IPS-15b (cell line): ENCODE results near the gene ING4.

Experiments
- H3K27me3 ChIP-seq: one replicate; pipeline ENCODE4 v1.6.1; 2013; ENCODE audit warnings: low read length; ENCODE audit not compliant: control insufficient read depth, insufficient read depth
- H3K36me3 ChIP-seq: one replicate; pipeline ENCODE4 v1.6.1; 2013; ENCODE audit warnings: low read length; ENCODE audit not compliant: control insufficient read depth, insufficient read depth
- H3K4me1 ChIP-seq: one replicate; pipeline ENCODE4 v1.6.1; 2013; ENCODE audit warnings: mild to moderate bottlenecking, low read length; ENCODE audit not compliant: control insufficient read depth, insufficient read depth
- H3K4me3 ChIP-seq: one replicate; pipeline ENCODE4 v1.5.1; 2013; ENCODE audit warnings: low read depth, low read length
- H3K9ac ChIP-seq: one replicate; pipeline ENCODE4 v1.6.1; 2013; ENCODE audit warnings: low read depth, mild to moderate bottlenecking, low read length
- H3K9me3 ChIP-seq: one replicate; pipeline ENCODE4 v1.6.1; 2013; ENCODE audit warnings: mild to moderate bottlenecking, low read length; ENCODE audit not compliant: control insufficient read depth, insufficient read depth

ING4 gene

GRCh38 chr12:6672143-6672542, 9.2 kb upstream of the ING4 start:
- Histone ChIP-seq H3K4me1 (no peaks in the 10 kb centered on the region), H3K9me3 (no peaks in the 10 kb centered on the region), H3K27me3 (no peaks in the 10 kb centered on the region), H3K9ac (no peak overlapping the region), H3K4me3 (no peak overlapping the region), H3K36me3 (peaks cover 67% of the 10 kb centered on the region)

GRCh38 chr12:6667559-6668210, 4.8 kb upstream of the ING4 start:
- H3K27me3 ChIP-seq: no peaks in the 10 kb centered on the region
- H3K36me3 ChIP-seq: peaks cover 47% of the 10 kb centered on the region
- H3K9ac ChIP-seq: no peak overlapping the region
- no peaks in the 10 kb centered on the region for H3K9me3 ChIP-seq
- no peak overlapping the region for H3K4me3 ChIP-seq
- H3K4me1 ChIP-seq: no peaks in the 10 kb centered on the region

DNA sequence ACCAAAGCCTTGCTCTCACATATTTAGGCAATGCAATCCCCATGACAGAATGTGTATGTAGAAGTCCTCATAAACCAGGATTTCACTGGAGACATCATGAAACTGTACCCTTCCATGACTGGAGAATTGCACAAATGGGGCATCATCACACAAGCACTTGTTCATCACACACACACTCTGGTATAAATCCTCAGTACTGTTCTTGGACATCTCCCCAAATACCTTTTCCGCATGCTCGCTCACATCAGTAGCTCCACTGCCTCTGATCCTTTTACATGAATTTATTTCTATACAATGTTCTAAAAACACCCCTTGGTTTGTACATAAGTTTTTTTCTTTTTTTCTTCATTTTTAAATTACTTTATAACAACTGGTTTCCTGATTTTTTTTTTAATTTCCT, 3.3 kb upstream of the ING4 start:
- Histone ChIP-seq H3K9ac (no peak overlapping the region), H3K4me3 (no peak overlapping the region), H3K27me3 (no peaks in the 10 kb centered on the region), H3K4me1 (no peaks in the 10 kb centered on the region), H3K36me3 (peaks cover 33% of the 10 kb centered on the region), H3K9me3 (no peaks in the 10 kb centered on the region)

GRCh38 chr12:6664902-6665301, 2.0 kb upstream of the ING4 start:
- H3K9ac ChIP-seq: no peak overlapping the region

DNA sequence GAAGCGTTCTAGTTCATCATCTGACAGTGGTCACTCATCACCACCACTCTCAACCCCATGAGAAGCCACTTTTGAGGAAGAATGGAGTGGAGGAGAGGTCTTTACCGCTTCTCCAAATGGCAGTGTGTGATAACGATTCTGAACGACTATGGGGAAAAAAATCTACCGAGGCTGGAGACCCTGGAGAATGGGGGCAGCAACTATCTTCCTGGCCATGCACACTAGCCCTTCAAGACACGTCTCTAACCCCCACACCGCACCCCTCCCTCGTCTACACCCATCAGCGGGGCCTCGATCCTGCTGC, 365 bp downstream of the ING4 start:
- Histone ChIP-seq H3K27me3 (no peaks in the 10 kb centered on the region), H3K9me3 (no peaks in the 10 kb centered on the region), H3K4me3 (peak overlapping the region; percentile 93), H3K36me3 (peaks cover 6% of the 10 kb centered on the region), H3K4me1 (no peaks in the 10 kb centered on the region), H3K9ac (peak overlapping the region; percentile 63)

More at GRCh38 chr12:6664902-6665301, 2.0 kb upstream of the ING4 start:
- Histone ChIP-seq H3K36me3 (peaks cover 20% of the 10 kb centered on the region), H3K9me3 (no peaks in the 10 kb centered on the region), H3K27me3 (no peaks in the 10 kb centered on the region), H3K4me1 (no peaks in the 10 kb centered on the region), H3K4me3 (no peak overlapping the region)

DNA sequence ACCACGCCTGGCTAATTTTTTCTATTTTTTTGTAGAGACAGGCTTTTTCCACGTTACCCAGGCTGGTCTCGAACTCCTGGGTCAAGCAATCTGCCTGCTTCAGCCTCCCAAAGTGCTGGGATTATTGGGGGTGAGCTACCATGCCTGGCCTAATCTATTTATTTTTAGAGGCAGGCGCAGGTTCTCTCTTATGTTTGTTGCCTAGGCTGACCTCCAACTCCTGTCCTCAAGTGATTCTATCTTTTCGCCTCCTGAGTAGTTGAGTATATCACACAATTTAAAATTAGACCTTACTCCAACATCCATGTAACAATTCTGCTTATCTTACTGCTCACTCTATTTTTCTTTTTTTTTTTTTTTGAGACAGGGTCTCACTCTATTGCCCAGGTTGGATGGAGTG, 8.9 kb downstream of the ING4 start:
- H3K27me3 ChIP-seq: no peaks in the 10 kb centered on the region
- no peaks in the 10 kb centered on the region for H3K9me3 ChIP-seq
- peaks cover 12% of the 10 kb centered on the region for H3K36me3 ChIP-seq
- no peaks in the 10 kb centered on the region for H3K4me1 ChIP-seq
- H3K9ac ChIP-seq: no peak overlapping the region
- no peak overlapping the region for H3K4me3 ChIP-seq

DNA sequence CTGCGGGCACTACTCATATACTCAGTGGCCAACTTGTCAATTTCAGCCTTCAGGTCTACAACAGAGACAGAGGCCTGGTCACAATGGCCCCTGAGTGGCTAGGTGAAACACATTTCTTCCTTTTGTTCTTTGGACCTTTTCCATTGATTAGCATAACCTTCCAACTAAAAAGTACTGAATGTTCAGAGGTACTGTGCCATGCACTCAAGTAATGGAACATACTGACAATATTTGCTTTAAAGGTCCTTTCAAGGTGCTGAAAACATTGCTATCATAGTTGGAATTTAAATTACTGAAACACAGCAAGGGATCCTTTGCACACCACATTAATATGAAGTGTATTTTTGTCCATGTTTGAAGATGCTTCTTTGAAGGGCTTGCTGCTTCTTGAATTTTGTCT, 9.6 kb downstream of the ING4 start:
- Histone ChIP-seq H3K9ac (no peak overlapping the region), H3K4me3 (no peak overlapping the region), H3K27me3 (no peaks in the 10 kb centered on the region), H3K9me3 (no peaks in the 10 kb centered on the region), H3K4me1 (no peaks in the 10 kb centered on the region), H3K36me3 (peaks cover 12% of the 10 kb centered on the region)

DNA sequence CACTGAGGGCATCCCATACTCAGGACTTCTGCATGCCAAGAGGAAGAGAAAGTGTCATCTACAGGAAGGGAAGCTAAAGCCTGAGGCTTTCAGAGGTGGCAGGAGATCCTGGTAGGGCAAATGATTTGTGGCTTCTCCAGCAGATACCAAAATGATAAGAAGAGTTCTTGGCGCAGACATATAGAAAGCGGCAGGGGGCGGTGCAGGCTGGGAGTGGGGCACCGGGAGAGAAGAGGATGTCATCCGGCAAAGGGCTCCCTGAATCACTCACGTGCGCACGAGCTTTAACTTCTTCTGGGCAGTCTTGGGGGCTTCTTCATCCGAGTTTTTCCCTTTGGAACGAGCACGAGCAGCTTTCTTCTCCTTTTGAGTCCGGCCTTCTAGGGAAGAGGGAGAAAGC, 10.5 kb downstream of the ING4 start:
- Histone ChIP-seq H3K4me3 (no peak overlapping the region), H3K27me3 (no peaks in the 10 kb centered on the region), H3K9me3 (no peaks in the 10 kb centered on the region), H3K4me1 (no peaks in the 10 kb centered on the region), H3K9ac (no peak overlapping the region), H3K36me3 (peaks cover 12% of the 10 kb centered on the region)

GRCh38 chr12:6650832-6651231, 12.1 kb downstream of the ING4 start:
- Histone ChIP-seq H3K27me3 (peaks cover 10% of the 10 kb centered on the region), H3K4me1 (no peaks in the 10 kb centered on the region), H3K9me3 (no peaks in the 10 kb centered on the region), H3K36me3 (peaks cover 12% of the 10 kb centered on the region), H3K9ac (no peak overlapping the region), H3K4me3 (no peak overlapping the region)

DNA sequence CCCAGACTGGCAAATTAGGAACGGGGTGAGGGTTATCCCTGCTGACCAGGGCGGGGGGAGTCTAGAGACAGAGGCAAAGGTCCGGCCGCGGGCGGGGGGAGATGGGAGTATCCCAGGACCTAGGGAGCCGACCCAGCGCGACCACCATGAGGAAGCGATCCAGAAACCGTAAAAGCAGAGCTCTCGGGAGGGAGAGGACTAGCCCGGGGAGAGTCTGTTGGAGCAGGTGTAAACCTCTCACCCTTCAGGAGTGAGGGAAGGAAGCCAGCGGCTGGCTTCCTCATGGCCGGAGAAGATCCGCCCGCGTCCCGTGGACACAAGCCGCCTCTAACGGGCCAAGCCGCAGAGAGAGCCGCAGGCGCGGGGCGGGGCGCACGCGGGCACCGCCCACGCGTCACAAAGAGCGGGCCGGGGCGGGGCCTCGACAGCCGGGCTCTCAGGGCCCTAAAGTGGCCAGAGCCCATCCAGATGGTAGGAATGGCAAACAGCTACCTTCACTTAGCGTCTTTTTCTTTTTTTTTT, 15.8 kb downstream of the ING4 start, which contains the start of gene ACRBP:
ACRBP (minus strand) TSS at position 350 of the 522 bp plus-strand sequence; CDS start at position 284, 66 bp downstream.
- Histone ChIP-seq H3K9me3 (no peaks in the 10 kb centered on the region), H3K4me3 (peak within 1 kb of the TSS; percentile 52), H3K9ac (no peak within 1 kb of the TSS), H3K36me3 (peaks cover 11% of the 10 kb centered on the region), H3K4me1 (no peaks in the 10 kb centered on the region), H3K27me3 (peaks cover 17% of the 10 kb centered on the region)

DNA sequence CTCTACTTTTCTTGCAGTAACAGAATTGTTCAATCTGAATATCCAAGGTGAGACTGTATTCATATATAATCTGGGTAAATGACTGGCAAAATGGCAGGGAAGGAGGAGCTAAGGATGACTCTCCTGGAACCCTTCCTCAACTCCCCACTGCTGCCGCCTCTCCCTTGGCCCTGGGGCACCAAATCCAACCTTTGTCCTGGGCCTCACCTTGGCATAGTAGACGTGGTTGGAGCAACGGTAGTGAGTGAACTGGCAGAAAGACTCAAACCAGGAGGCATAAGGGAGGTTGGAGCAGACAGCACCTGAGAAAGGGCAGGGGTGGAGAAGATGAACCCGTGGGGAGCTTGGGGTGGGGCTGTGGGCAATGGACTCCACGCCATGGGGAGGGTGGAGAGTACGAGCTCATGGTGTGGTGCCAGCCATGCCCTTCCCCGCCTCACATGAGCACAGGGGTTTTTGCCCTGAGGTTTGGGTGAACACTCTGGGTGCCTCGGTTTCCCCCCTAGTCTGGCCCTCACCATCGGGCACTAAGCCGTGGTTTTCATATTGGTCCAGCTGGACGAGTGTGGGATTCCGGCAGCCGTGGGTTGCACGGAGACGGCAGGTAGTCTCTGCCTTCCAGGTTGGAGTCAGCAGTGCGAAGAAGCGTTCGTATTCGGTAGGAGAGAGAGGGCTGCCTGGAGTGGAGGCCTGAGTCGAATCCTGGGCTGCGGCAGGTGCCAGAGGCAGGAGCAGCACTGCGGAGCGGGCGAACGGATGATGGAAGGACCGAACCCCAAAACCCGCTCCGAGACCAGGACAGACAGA, 16.4 kb downstream of the ING4 start:
- H3K9ac ChIP-seq: no peak overlapping the region
- H3K27me3 ChIP-seq: peaks cover 19% of the 10 kb centered on the region
- H3K4me3 ChIP-seq: peak overlapping the region; percentile 52
- no peaks in the 10 kb centered on the region for H3K9me3 ChIP-seq
- H3K36me3 ChIP-seq: peaks cover 6% of the 10 kb centered on the region
- no peaks in the 10 kb centered on the region for H3K4me1 ChIP-seq

- no peak overlapping the region for H3K4me3 ChIP-seq
Measured at GRCh38 chr12:6644903-6645302, 18.0 kb downstream of the ING4 start.

More at GRCh38 chr12:6644903-6645302, 18.0 kb downstream of the ING4 start:
- Histone ChIP-seq H3K4me1 (no peaks in the 10 kb centered on the region), H3K36me3 (no peaks in the 10 kb centered on the region), H3K9me3 (no peaks in the 10 kb centered on the region), H3K9ac (no peak overlapping the region), H3K27me3 (peaks cover 27% of the 10 kb centered on the region)
